ENCODE measurements around the gene CD226.

DNA sequence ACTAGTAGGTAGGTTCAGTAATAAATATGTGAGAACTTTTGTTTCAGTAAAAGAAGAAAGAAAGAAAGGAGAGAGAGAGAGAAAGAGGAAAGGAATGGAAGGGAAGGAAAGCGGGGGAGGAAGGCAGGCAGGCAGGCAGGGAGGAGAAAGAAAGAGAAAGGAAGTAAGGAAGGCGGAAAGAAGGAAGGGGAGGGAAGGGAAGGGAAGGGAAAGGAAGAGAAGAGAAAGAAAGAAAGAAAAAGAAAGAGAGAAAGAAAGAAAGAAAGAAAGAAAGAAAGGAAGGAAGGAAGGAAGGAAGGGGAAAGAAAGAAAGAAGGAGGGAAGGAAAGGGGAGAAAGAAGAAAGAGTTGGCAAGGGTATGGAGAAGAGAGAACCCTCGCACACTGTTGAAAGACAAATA lies 67.6 kb downstream of the CD226 start:
- TF ChIP-seq, protein P1, sequence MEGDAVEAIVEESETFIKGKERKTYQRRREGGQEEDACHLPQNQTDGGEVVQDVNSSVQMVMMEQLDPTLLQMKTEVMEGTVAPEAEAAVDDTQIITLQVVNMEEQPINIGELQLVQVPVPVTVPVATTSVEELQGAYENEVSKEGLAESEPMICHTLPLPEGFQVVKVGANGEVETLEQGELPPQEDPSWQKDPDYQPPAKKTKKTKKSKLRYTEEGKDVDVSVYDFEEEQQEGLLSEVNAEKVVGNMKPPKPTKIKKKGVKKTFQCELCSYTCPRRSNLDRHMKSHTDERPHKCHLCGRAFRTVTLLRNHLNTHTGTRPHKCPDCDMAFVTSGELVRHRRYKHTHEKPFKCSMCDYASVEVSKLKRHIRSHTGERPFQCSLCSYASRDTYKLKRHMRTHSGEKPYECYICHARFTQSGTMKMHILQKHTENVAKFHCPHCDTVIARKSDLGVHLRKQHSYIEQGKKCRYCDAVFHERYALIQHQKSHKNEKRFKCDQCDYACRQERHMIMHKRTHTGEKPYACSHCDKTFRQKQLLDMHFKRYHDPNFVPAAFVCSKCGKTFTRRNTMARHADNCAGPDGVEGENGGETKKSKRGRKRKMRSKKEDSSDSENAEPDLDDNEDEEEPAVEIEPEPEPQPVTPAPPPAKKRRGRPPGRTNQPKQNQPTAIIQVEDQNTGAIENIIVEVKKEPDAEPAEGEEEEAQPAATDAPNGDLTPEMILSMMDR (IDR thresholded peaks at IDR 0.05): no peak
- no peak for TF ChIP-seq POLR2A (IDR thresholded peaks at IDR 0.05)
